KMS-11 (cell line): ENCODE measurements around the gene KDM7A.

Source experiments
- H2AFZ ChIP-seq: fragments of 200-600 bp; sonication (generic); 2 replicates; pipeline ENCODE4 v1.6.1; 2016; ENCODE audit warnings: antibody characterized with exemption, mixed run types, low read depth
- H3K27ac ChIP-seq: fragments of 200-600 bp; sonication (generic); 2 replicates; pipeline ENCODE4 v1.6.1; 2016; ENCODE audit warnings: mild to moderate bottlenecking, mixed run types
- H3K27me3 ChIP-seq: fragments of 200-600 bp; sonication (generic); 2 replicates; pipeline ENCODE4 v1.6.1; 2017; ENCODE audit warnings: mild to moderate bottlenecking, low read depth, mixed run types, moderate library complexity; ENCODE audit not compliant: insufficient read depth
- H3K36me3 ChIP-seq: fragments of 200-600 bp; sonication (generic); 2 replicates; pipeline ENCODE4 v1.6.1; 2017; ENCODE audit warnings: mild to moderate bottlenecking, mixed run types; ENCODE audit not compliant: insufficient read depth
- H3K4me1 ChIP-seq: fragments of 200-600 bp; sonication (generic); 2 replicates; pipeline ENCODE4 v1.6.1; 2016; ENCODE audit warnings: mild to moderate bottlenecking, low read depth, mixed run types; ENCODE audit not compliant: poor library complexity, severe bottlenecking
- H3K4me2 ChIP-seq: fragments of 200-600 bp; sonication (generic); 2 replicates; pipeline ENCODE4 v1.7.0; 2016; ENCODE audit warnings: mild to moderate bottlenecking, mixed run types
- H3K4me3 ChIP-seq: fragments of 200-600 bp; sonication (generic); IDR thresholded peaks from 2 replicates; pipeline ENCODE4 v1.6.1; 2017; ENCODE audit warnings: low read depth, low read length, mixed read lengths; ENCODE audit not compliant: insufficient read depth
- H3K79me2 ChIP-seq: fragments of 200-600 bp; sonication (generic); 2 replicates; pipeline ENCODE4 v1.6.1; 2016; ENCODE audit warnings: low read depth, mixed run types; ENCODE audit not compliant: insufficient read depth
- H3K9ac ChIP-seq: fragments of 200-600 bp; sonication (generic); 2 replicates; pipeline ENCODE4 v1.6.1; 2016; ENCODE audit warnings: mild to moderate bottlenecking, mixed run types
- H4K20me1 ChIP-seq: fragments of 200-600 bp; sonication (generic); 2 replicates; pipeline ENCODE4 v1.6.1; 2016; ENCODE audit warnings: mild to moderate bottlenecking, mixed run types; ENCODE audit not compliant: insufficient read depth
- CTCF ChIP-seq: fragments of 200-600 bp; sonication (generic); conservative IDR thresholded peaks from 2 replicates; pipeline ENCODE4 v1.6.1; 2017; ENCODE audit warnings: low read depth, mild to moderate bottlenecking, antibody characterized with exemption, low read length, moderate library complexity, mixed read lengths

The KDM7A gene

GRCh38 chr7:140079121-140079536, 97.7 kb downstream of the KDM7A start:
- Histone ChIP-seq H3K4me2 (no peak overlapping the region), H4K20me1 (no peaks in the 10 kb centered on the region), H3K27me3 (no peaks in the 10 kb centered on the region), H3K4me1 (no peaks in the 10 kb centered on the region), H3K9ac (no peak overlapping the region), H3K36me3 (no peaks in the 10 kb centered on the region), H3K27ac (no peak overlapping the region), H3K4me3 (no peak overlapping the region), H3K79me2 (no peaks in the 10 kb centered on the region), H2AFZ (no peak overlapping the region)
- no peak for TF ChIP-seq CTCF

GRCh38 chr7:140078392-140078791, 98.4 kb downstream of the KDM7A start:
- Histone ChIP-seq H3K4me1 (no peaks in the 10 kb centered on the region), H3K79me2 (no peaks in the 10 kb centered on the region), H3K9ac (no peak overlapping the region), H2AFZ (no peak overlapping the region), H3K27me3 (no peaks in the 10 kb centered on the region), H3K4me3 (no peak overlapping the region), H3K27ac (no peak overlapping the region), H3K36me3 (no peaks in the 10 kb centered on the region), H4K20me1 (no peaks in the 10 kb centered on the region), H3K4me2 (no peak overlapping the region)
- TF ChIP-seq CTCF, result no peak

GRCh38 chr7:140074780-140075179, 102.0 kb downstream of the KDM7A start:
- TF ChIP-seq CTCF, result no peak
- H3K9ac ChIP-seq, result no peak overlapping the region
- no peak overlapping the region for H3K4me3 ChIP-seq
- no peaks in the 10 kb centered on the region for H3K27me3 ChIP-seq
- H4K20me1 ChIP-seq, result no peaks in the 10 kb centered on the region
- H3K27ac ChIP-seq, result no peak overlapping the region
- H3K36me3 ChIP-seq, result no peaks in the 10 kb centered on the region
- H3K4me2 ChIP-seq, result no peak overlapping the region
- no peaks in the 10 kb centered on the region for H3K4me1 ChIP-seq
- no peaks in the 10 kb centered on the region for H3K79me2 ChIP-seq
- H2AFZ ChIP-seq, result no peak overlapping the region

- no peaks in the 10 kb centered on the region for H3K79me2 ChIP-seq
- no peak overlapping the region for H3K4me3 ChIP-seq
- no peak overlapping the region for H3K9ac ChIP-seq
- H3K36me3 ChIP-seq, result no peaks in the 10 kb centered on the region
- H3K4me1 ChIP-seq, result no peaks in the 10 kb centered on the region
- no peak overlapping the region for H3K27ac ChIP-seq
- H4K20me1 ChIP-seq, result no peaks in the 10 kb centered on the region
- H3K27me3 ChIP-seq, result no peaks in the 10 kb centered on the region
- TF ChIP-seq CTCF, result no peak
- no peak overlapping the region for H2AFZ ChIP-seq
- no peak overlapping the region for H3K4me2 ChIP-seq
Measured at GRCh38 chr7:140070546-140070945, 106.2 kb downstream of the KDM7A start.
